ENCODE results near the gene LIN37.

- peak in 2 of 6 experiments; percentile 24 to 29 for TF ChIP-seq CTCF (IDR thresholded peaks at IDR 0.05)
- TF ChIP-seq POLR2A (IDR thresholded peaks at IDR 0.05): peak in 1 of 2 donors; percentile 47
Observed at GRCh38 chr19:35740423-35741202, 7.8 kb upstream of the LIN37 start.

All from adrenal gland (tissue), 5 donors.